Left lobe of liver (tissue), 2 donors: ENCODE measurements around the gene LRIG1. TPM values are rescaled to one million over a fixed set of nuclear protein-coding genes. Genes with fewer than 3 reads are reported as not detected.

Source experiments
- ATAC-seq: fragments of 200-7000 bp; cut with Tn5 transposase; one replicate; pipeline ENCODE4 v1.9.1; 2020; ENCODE audit warnings: mild to moderate bottlenecking, moderate library complexity
- DNase-seq: peaks from one replicate; pipeline ENCODE4 v3.0.0-alpha.2; 2020; ENCODE audit warnings: low spot score
- total RNA-seq: library from RNA; stranded (reverse); gene quantifications from one replicate; pipeline ENCODE4 v1.2.1, GENCODE V29; 2021
- donor health status: DM: no; HTN: no; CAD: no; lungs with moderate emphysema.
- donor health status: DM: no; HTN: yes; CAD: no.

The LRIG1 gene
- total RNA-seq, 1 donor from 2014 or later, result 18.6 TPM

- no peak for DNase-seq
- ATAC-seq, result no peak
Observed at GRCh38 chr3:66444146-66444644, 56.6 kb downstream of the LRIG1 start.

- ATAC-seq, result no peak
- no peak for DNase-seq
Observed at GRCh38 chr3:66443118-66443803, 57.6 kb downstream of the LRIG1 start.

GRCh38 chr3:66442254-66443117, 58.3 kb downstream of the LRIG1 start:
- ATAC-seq, result peak; percentile 90
- DNase-seq, result peak; percentile 73

GRCh38 chr3:66441692-66442091, 59.1 kb downstream of the LRIG1 start:
- ATAC-seq, result no peak
- DNase-seq, result no peak

- no peak for ATAC-seq
- DNase-seq, result no peak
Observed at GRCh38 chr3:66441129-66441528, 59.7 kb downstream of the LRIG1 start.

- ATAC-seq (no peak), DNase-seq (no peak)
Observed at GRCh38 chr3:66439666-66440344, 61.0 kb downstream of the LRIG1 start.

GRCh38 chr3:66438046-66438445, 62.8 kb downstream of the LRIG1 start:
- no peak for ATAC-seq
- no peak for DNase-seq

DNA sequence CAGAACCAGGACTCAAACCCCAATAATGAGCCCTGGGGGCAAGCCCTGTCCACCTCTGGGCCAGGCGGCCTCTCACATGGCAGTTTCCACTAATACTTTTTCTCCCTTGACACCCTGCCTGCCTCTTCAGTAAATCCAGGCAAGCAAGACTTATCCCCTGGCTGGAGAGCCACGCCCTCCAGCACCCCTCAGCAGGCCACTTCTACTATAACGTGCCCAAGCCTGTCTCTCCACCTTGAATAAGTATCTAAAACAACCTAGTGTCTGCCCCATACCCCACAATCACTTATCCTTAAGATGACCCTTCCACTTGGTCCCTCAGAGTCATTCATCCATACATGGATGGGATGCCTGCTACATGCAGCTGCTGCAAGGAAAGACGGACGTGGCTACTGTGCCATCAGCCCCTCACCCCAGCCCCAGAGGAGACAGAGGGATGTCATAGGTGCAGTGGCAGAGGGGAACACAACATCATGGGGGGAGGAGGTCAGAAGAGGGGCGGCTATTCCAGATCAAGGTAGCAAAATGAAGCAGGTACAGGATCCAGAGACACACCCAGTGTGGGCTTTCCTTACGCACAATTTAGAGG, 63.4 kb downstream of the LRIG1 start:
- DNase-seq (no peak), ATAC-seq (no peak)

DNA sequence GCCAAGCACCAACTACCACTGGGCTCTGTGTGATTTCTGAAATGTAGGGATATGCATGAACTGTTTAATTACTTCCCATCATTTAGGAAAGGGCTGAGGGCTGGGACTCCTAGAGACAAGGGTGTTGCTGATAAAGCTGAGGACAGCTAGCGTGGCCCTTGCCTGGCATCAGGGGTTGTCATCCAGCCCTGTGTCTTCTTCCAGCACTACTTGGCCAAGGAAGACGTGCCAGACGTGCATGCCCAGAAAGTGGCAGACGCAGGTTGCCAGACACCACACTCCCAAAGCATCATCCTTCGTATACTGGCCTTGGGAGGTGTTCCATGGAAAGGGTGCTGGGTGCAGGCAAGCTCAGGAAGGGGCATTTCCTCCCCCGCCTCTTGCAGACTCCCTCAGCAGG, 64.8 kb downstream of the LRIG1 start:
- ATAC-seq, result no peak
- DNase-seq, result no peak

GRCh38 chr3:66434726-66435125, 66.1 kb downstream of the LRIG1 start:
- DNase-seq (no peak), ATAC-seq (no peak)

DNA sequence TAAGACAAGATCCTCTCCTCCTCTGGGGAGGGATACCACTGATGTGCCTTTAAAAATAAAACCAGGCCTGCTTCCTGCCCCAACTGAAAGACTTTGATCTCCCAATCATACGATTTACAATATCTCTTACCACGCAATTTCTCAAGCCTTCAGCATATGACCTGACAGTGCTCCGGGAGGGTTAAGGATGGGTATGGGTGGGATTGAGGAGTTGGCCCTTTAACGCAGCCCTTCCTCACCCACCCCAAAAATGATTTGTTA, 67.4 kb downstream of the LRIG1 start:
- ATAC-seq (no peak), DNase-seq (no peak)

DNA sequence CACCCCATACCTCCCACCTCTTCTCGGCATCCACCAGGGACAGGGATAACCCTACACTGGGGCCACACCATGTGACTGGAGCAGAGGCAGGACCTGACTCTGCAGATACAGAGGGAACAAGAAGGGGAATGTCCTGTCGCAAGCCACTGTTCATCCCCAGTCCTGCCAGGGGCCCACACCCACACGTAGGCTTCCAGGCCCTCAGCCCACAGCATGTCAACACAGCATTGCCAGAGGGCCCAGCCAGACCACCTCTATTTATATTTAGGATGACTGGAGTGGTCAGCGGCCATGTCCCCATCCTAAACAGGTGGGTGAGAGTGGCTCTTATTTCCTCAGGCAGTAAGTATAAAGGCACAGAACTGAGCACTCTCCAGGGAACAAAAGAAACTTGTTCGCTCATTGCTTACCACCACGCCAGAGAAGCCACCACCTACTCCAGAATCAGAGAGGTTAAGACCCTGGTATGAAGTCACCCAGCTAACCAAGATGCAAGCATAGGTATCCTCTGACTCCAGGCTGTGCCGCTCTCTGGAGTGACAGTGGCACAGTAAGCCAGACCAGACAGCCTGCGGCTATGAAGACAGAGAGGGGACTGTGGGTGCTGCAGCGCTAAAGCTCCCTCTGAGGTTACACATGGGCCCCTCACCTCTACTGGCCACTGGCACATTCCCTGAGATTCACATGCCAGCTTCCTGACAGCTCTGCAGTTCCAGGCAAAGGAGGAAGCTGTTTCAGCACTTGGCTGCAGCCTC, 67.9 kb downstream of the LRIG1 start:
- DNase-seq (no peak), ATAC-seq (no peak)

- no peak for DNase-seq
Observed at GRCh38 chr3:66432041-66432766, 68.6 kb downstream of the LRIG1 start.

DNA sequence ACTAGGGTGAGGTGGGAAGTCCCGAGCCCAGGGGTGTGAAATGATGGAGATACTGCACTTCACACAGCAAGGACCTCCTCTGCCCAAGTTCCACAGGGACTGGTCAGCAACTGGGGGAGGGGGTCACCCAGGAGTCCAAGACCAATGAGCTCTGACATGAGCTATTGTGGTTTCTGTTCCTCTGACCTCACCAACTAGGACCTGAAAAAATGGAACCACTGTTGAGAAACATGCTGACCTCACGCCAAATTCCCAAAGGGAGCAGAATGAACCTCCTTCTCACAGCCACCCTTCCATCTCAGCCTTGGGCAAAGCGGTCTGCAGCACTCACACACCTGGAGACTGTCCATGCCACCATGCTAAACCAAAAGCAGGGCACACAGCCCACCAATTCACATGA, 69.3 kb downstream of the LRIG1 start:
- ATAC-seq (no peak), DNase-seq (no peak)

More at GRCh38 chr3:66432041-66432766, 68.6 kb downstream of the LRIG1 start:
- no peak for ATAC-seq

GRCh38 chr3:66430876-66431275, 69.9 kb downstream of the LRIG1 start:
- DNase-seq (no peak), ATAC-seq (no peak)

GRCh38 chr3:66428733-66429132, 72.1 kb downstream of the LRIG1 start:
- DNase-seq (peak; percentile 91), ATAC-seq (peak; percentile 85)

DNA sequence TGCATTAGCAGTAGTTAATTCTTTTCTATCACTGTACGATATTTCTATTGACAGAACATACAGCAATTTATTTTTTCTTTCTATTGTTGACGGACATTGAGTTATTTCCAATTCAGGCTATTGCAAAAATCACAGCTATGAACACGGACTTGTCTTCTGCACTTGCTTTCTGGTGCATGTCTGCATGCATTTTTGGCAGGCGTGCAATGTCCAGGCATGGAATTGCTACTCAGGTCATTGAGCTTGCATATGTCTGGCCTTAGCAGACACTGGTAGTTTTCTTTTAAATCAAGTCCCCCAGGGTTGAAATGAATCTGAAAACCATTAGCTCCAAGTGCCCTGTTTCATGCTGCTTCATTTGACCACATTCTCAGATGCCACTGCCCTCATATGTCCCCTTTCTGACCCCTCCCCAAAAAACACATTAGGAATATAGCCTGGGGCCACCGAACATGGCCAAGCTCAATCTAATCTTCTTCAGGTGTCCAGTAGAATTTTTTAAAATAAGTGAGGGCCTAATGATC, 72.8 kb downstream of the LRIG1 start:
- ATAC-seq, result no peak
- no peak for DNase-seq

GRCh38 chr3:66427352-66427751, 73.5 kb downstream of the LRIG1 start:
- no peak for ATAC-seq
- no peak for DNase-seq

DNA sequence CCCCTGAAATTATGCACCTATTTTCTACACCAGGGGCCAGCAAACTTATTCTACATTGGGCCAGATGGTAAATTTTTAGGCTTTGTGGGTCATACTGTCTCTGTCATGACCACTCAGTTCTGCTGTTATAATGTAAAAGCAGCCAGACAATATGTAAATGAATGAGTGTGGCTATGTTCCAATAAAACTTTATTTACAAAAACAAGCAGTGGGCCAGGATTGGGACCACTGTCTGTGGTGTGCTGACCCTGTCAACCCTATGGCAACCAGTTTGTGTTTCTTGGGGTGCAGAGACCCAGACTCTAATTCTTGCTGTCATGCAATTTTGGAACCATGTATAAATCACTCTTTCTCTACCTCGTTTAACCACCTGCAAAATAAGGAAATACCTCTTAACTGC, 74.7 kb downstream of the LRIG1 start:
- ATAC-seq, result no peak
- DNase-seq, result no peak
